Measurements from ENCODE around the gene GJC2. TPM values are rescaled to one million over a fixed set of nuclear protein-coding genes. Genes with fewer than 3 reads are reported as not detected.
"Not testable (repeated sequence)": the region's sequence is repeated elsewhere in the genome, so short reads cannot be mapped to it uniquely, and the experiment has no call there.

The GJC2 gene
- total RNA-seq, 4 donors from 2014 or later: 6.9 to 15.1 (median 9.9) TPM

- Histone ChIP-seq H3K4me1 (peaks cover 0 to 23% (median 6%) of the 10 kb centered on the region in 4 donors), H3K4me3 (no peak overlapping the region), H3K36me3 (peaks cover 0 to 4% (median 0%) of the 10 kb centered on the region in 3 donors), H3K9me3 (no peaks in the 10 kb centered on the region), H3K27ac (no peak overlapping the region), H3K27me3 (no peaks in the 10 kb centered on the region)
- DNase-seq (ENCODE audit: low spot score in 2 of 2): no peak
- 84 to 91% methylated on average over 2 of the region's 2 CpGs for WGBS, 2 donors
- no peak for TF ChIP-seq EP300 (IDR thresholded peaks at IDR 0.05)
Observed at GRCh38 chr1:228169345-228169744, 19.6 kb downstream of the GJC2 start.

GRCh38 chr1:228170666-228171065 lies 20.9 kb downstream of the GJC2 start:
- H3K27me3 ChIP-seq: no peaks in the 10 kb centered on the region
- WGBS, 2 donors: 85 to 88% methylated on average over 7 of the region's 7 CpGs
- H3K36me3 ChIP-seq: peaks cover 0 to 16% (median 0%) of the 10 kb centered on the region in 3 donors
- H3K4me1 ChIP-seq: peaks cover 0 to 18% (median 0%) of the 10 kb centered on the region in 4 donors
- no peak for TF ChIP-seq POLR2A (IDR thresholded peaks at IDR 0.05)
- H3K27ac ChIP-seq: no peak overlapping the region
- DNase-seq (ENCODE audit: low spot score in 2 of 2): no peak
- no peak overlapping the region for H3K4me3 ChIP-seq
- H3K9me3 ChIP-seq: no peaks in the 10 kb centered on the region

GRCh38 chr1:228171221-228171891 lies 21.6 kb downstream of the GJC2 start:
- DNase-seq (ENCODE audit: low spot score in 2 of 2): no peak
- H3K4me1 ChIP-seq: peaks cover 0 to 18% (median 0%) of the 10 kb centered on the region in 4 donors
- no peak for TF ChIP-seq EP300 (IDR thresholded peaks at IDR 0.05)
- no peak for TF ChIP-seq CTCF (IDR thresholded peaks at IDR 0.05)
- TF ChIP-seq POLR2A (IDR thresholded peaks at IDR 0.05): no peak
- no peak overlapping the region for H3K4me3 ChIP-seq
- H3K36me3 ChIP-seq: peaks cover 0 to 23% (median 0%) of the 10 kb centered on the region in 3 donors
- WGBS, 2 donors: 79 to 80% methylated on average over 9 to 10 of the region's 10 CpGs
- H3K9me3 ChIP-seq: no peaks in the 10 kb centered on the region
- H3K27me3 ChIP-seq: no peaks in the 10 kb centered on the region
- no peak overlapping the region for H3K27ac ChIP-seq

- TF ChIP-seq CTCF (IDR thresholded peaks at IDR 0.05): no peak
- no peak for TF ChIP-seq POLR2A (IDR thresholded peaks at IDR 0.05)
- TF ChIP-seq EP300 (IDR thresholded peaks at IDR 0.05): no peak
- WGBS, 2 donors: 84 to 90% methylated on average over 16 to 21 of the region's 21 CpGs
- H3K4me1 ChIP-seq: peaks cover 0 to 10% (median 0%) of the 10 kb centered on the region in 4 donors
- H3K9me3 ChIP-seq: no peaks in the 10 kb centered on the region
- DNase-seq (ENCODE audit: low spot score in 2 of 2): no peak
- H3K27ac ChIP-seq: no peak overlapping the region
- H3K36me3 ChIP-seq: peaks cover 0 to 31% (median 0%) of the 10 kb centered on the region in 3 donors
- no peaks in the 10 kb centered on the region for H3K27me3 ChIP-seq
- no peak overlapping the region for H3K4me3 ChIP-seq
Observed at GRCh38 chr1:228172591-228173527, 23.1 kb downstream of the GJC2 start.

- H3K4me3 ChIP-seq; DNase-seq (ENCODE audit: low spot score in 2 of 2); H3K9me3 ChIP-seq; H3K27me3 ChIP-seq; H3K27ac ChIP-seq: not testable (repeated sequence)
- Histone ChIP-seq H3K36me3 (peaks cover 0 to 30% (median 0%) of the 10 kb centered on the region in 3 donors), H3K4me1 (peaks cover 0 to 17% (median 0%) of the 10 kb centered on the region in 4 donors)
- 61 to 82% methylated on average over 3 to 23 of the region's 69 CpGs for WGBS, 2 donors
Observed at GRCh38 chr1:228173528-228174481, 24.1 kb downstream of the GJC2 start.

Data from tibial nerve (tissue), 4 donors.